K562 (cell line): ENCODE measurements around the gene SLC8A1. TPM values are rescaled to one million over a fixed set of nuclear protein-coding genes. Genes with fewer than 3 reads are reported as not detected.

Source experiments
- ATAC-seq: fragments of 200-7000 bp; cut with Tn5 transposase; 3 replicates; pipeline ENCODE4 v1.9.1; 2020; ENCODE audit warnings: moderate library complexity
- BruUV-seq: library from RNA; stranded (reverse); fragments of 400-500 nt; replicated peaks from 2 replicates; lab custom pipeline; 2021; lab: Mats Ljungman, UMichigan
- CTCF ChIA-PET: fragments of 300-600 bp; formaldehyde crosslinking; extraction: SDS; loops from one replicate; lab custom pipeline; 2021; ENCODE audit warnings: low intra/inter-chr PET ratio; lab: Yijun Ruan, JAX
- POLR2A ChIA-PET: fragments of 300-600, 350-650 bp; sonication (Branson Sonifier 250); formaldehyde crosslinking; extraction: SDS; loops from one replicate; lab custom pipeline; 2021; ENCODE audit warnings: antibody characterized with exemption, inconsistent platforms; lab: Yijun Ruan, JAX
- DNase-seq, 4 experiments: peaks; one replicate each; pipeline versions ENCODE4 v3.0.0 to v3.0.0-alpha.2; 2011 to 2018; ENCODE audit warnings: low spot score in 3 of 4, mixed read lengths in 3 of 4; ENCODE audit errors: extremely low read depth in 1 of 4
- FAIRE-seq: peaks from 2 replicates; lab custom pipeline; 2011; peaks lifted over from hg19 to GRCh38; lab: Jason Lieb, UNC
- H2AFZ ChIP-seq: 2 replicates; pipeline ENCODE4 v1.6.0; 2011; ENCODE audit warnings: low read depth, low read length, control low read depth, inconsistent platforms
- H3K27ac ChIP-seq: fragments of 200-600 bp; 3 replicates; pipeline ENCODE4 v1.8.0; 2011; ENCODE audit warnings: low read depth, mild to moderate bottlenecking, control low read depth, inconsistent platforms, low read length, moderate library complexity, mixed read lengths; ENCODE audit errors: extremely low read depth
- H3K27me3 ChIP-seq, 2 experiments: fragments of 300-600 bp in 1 of 2; 2 replicates in 1 of 2; 3 replicates in 1 of 2; pipeline versions ENCODE4 v1.6.0 to v1.8.0; 2011; ENCODE audit warnings: inconsistent platforms in 2 of 2, low read length in 2 of 2, mild to moderate bottlenecking in 1 of 2, mixed read lengths in 1 of 2, moderate library complexity in 1 of 2; ENCODE audit not compliant: control insufficient read depth in 2 of 2, insufficient read depth in 2 of 2
- H3K36me3 ChIP-seq: fragments of 300-600 bp; 3 replicates; pipeline ENCODE4 v1.8.0; 2011; ENCODE audit warnings: mild to moderate bottlenecking, low read length, inconsistent platforms; ENCODE audit not compliant: control insufficient read depth, insufficient read depth
- H3K4me1 ChIP-seq, 2 experiments: fragments of 200-600 bp in 1 of 2; replicated peaks in 1 of 2; 2 replicates in 1 of 2; 3 replicates in 1 of 2; pipeline versions ENCODE4 v1.5.1 to v1.8.0; 2011; ENCODE audit warnings: inconsistent platforms in 2 of 2, low read length in 2 of 2, mild to moderate bottlenecking in 1 of 2, mixed read lengths in 1 of 2, moderate library complexity in 1 of 2; ENCODE audit not compliant: control insufficient read depth in 2 of 2, insufficient read depth in 2 of 2
- H3K4me2 ChIP-seq: 2 replicates; pipeline ENCODE4 v1.6.1; 2011; ENCODE audit warnings: low read length, control low read depth, inconsistent platforms, mixed read lengths; ENCODE audit not compliant: insufficient read depth
- H3K4me3 ChIP-seq: fragments of 200-600 bp; sonication (generic), shearing (Covaris generic); 2 replicates; pipeline ENCODE4 v1.5.1; 2016; ENCODE audit warnings: control low read depth, inconsistent platforms
- H3K79me2 ChIP-seq: fragments of 200-600 bp; 3 replicates; pipeline ENCODE4 v1.8.0; 2011; ENCODE audit warnings: low read length, inconsistent platforms; ENCODE audit not compliant: control insufficient read depth, insufficient read depth
- H3K9ac ChIP-seq, 2 experiments: 2 replicates each; pipeline versions ENCODE4 v1.6.0 to v1.6.1; 2011; ENCODE audit warnings: low read depth in 2 of 2, low read length in 2 of 2, control low read depth in 1 of 2, inconsistent platforms in 1 of 2, mild to moderate bottlenecking in 1 of 2, mixed read lengths in 1 of 2; ENCODE audit not compliant: insufficient read depth in 1 of 2
- H3K9me1 ChIP-seq: one replicate; pipeline ENCODE4 v1.6.0; 2011; ENCODE audit warnings: inconsistent platforms, mild to moderate bottlenecking, low read length, moderate library complexity; ENCODE audit not compliant: control insufficient read depth, insufficient read depth
- H3K9me3 ChIP-seq: replicated peaks from 2 replicates; pipeline ENCODE4 v1.5.1; 2011; ENCODE audit warnings: low read depth, low read length, inconsistent platforms; ENCODE audit not compliant: control insufficient read depth, insufficient read depth
- H4K20me1 ChIP-seq: replicated peaks from 2 replicates; pipeline ENCODE4 v1.6.1; 2011; ENCODE audit warnings: low read length, inconsistent platforms, mixed read lengths; ENCODE audit not compliant: control insufficient read depth, insufficient read depth
- DDX20 ChIP-seq: fragments of 450-650 bp; IDR thresholded peaks from 2 replicates; pipeline ENCODE4 v1.6.1; 2016; ENCODE audit warnings: missing genetic modification characterization, low read depth, mild to moderate bottlenecking, missing compliant biosample characterization, moderate library complexity
- MEF2A ChIP-seq: IDR thresholded peaks from 2 replicates; pipeline ENCODE4 v1.6.1; 2011; ENCODE audit warnings: low read depth, mild to moderate bottlenecking, low read length, moderate library complexity; ENCODE audit not compliant: control insufficient read depth
- NCOA2 ChIP-seq, 2 experiments: fragments of 450-650 bp; IDR thresholded peaks; 2 replicates each; pipeline ENCODE4 v1.6.1; 2018; ENCODE audit warnings: mild to moderate bottlenecking in 2 of 2, moderate library complexity in 1 of 2; ENCODE audit not compliant: partially characterized antibody in 2 of 2
- SRSF3 ChIP-seq: fragments of 200-400 bp; formaldehyde crosslinking; IDR thresholded peaks from 2 replicates; pipeline ENCODE4 v1.6.1; 2016; ENCODE audit warnings: mild to moderate bottlenecking, low read length, moderate library complexity; ENCODE audit not compliant: insufficient read depth
- WGBS: fragments of 100-300 bp; shearing (Covaris generic); methylation state at CpG from one replicate; pipeline ENCODE4 v1.1.6; 2016; ENCODE audit warnings: low coverage, mixed read lengths; ENCODE audit not compliant: insufficient coverage; ENCODE audit errors: missing lambda C conversion rate; 5-methylcytosine and 5-hydroxymethylcytosine counted together
- in situ Hi-C: fragments of 300-500 bp; cut with MboI; formaldehyde crosslinking; loops from 4 replicates; pipeline ENCODE4 v1.15.0; 2018; ENCODE audit warnings: inconsistent platforms, mixed read lengths
- intact Hi-C: fragments of 100-400 bp; cut with micrococcal nuclease; formaldehyde crosslinking; loops from 2 replicates; pipeline ENCODE4 v1.14.2; 2022
- polyA plus RNA-seq, 8 experiments: library from polyadenylated mRNA; depleted of rRNA in 4 of 8; stranded (reverse) in 5 of 8; unstranded in 3 of 8; fragments of >200 nt; fragmentation: Nextera tagmentation in 2 of 8; fragmentation: Illumina TruSeq in 1 of 8; extraction: Ambion mirVana in 2 of 8; extraction: Trizol in 1 of 8; gene quantifications; 2 replicates each; pipeline versions ENCODE4 v1.2.1 to v1.2.3, GENCODE V29; 2011 to 2014; ENCODE audit warnings: inconsistent platforms in 1 of 8, missing spikeins in 1 of 8
- total RNA-seq, 7 experiments: library from RNA; depleted of rRNA in 6 of 7; stranded (reverse); fragments of >200 nt in 6 of 7; fragmentation: Illumina TruSeq in 2 of 7; extraction: Trizol in 2 of 7; gene quantifications; 2 replicates each; pipeline versions ENCODE4 v1.2.1 to v1.2.3, GENCODE V29; 2011 to 2021; ENCODE audit warnings: low replicate concordance in 1 of 7
- TF ChIP-seq, protein P1 (sequence below): sonication (generic); formaldehyde crosslinking; IDR thresholded peaks from 2 replicates; pipeline ENCODE4 v1.8.0; 2022; ENCODE audit warnings: mild to moderate bottlenecking, missing genetic modification reagents

Gene SLC8A1
- total and polyA plus RNA-seq, 9 of the 15 experiments (the other 6 are each of a cell fraction or from before 2014, with no cell fraction given) = not detected

GRCh38 chr2:40370007-40370395 lies 81.9 kb downstream of the SLC8A1 start:
- Histone ChIP-seq H3K79me2 (no peaks in the 10 kb centered on the region), H2AFZ (no peak overlapping the region), H3K4me2 (no peak overlapping the region), H3K4me1 (no peaks in the 10 kb centered on the region), H3K27ac (no peak overlapping the region), H3K9me3 (no peaks in the 10 kb centered on the region), H3K9me1 (no peaks in the 10 kb centered on the region), H3K9ac (no peak overlapping the region), H3K4me3 (no peak overlapping the region), H4K20me1 (no peaks in the 10 kb centered on the region), H3K27me3 (no peaks in the 10 kb centered on the region), H3K36me3 (no peaks in the 10 kb centered on the region)
- BruUV-seq = no TSS peak
- 0% methylated on average over 2 of the region's 2 CpGs for WGBS
- FAIRE-seq (no peak), ATAC-seq (no peak), DNase-seq (no peak)
- TF ChIP-seq, protein P1, sequence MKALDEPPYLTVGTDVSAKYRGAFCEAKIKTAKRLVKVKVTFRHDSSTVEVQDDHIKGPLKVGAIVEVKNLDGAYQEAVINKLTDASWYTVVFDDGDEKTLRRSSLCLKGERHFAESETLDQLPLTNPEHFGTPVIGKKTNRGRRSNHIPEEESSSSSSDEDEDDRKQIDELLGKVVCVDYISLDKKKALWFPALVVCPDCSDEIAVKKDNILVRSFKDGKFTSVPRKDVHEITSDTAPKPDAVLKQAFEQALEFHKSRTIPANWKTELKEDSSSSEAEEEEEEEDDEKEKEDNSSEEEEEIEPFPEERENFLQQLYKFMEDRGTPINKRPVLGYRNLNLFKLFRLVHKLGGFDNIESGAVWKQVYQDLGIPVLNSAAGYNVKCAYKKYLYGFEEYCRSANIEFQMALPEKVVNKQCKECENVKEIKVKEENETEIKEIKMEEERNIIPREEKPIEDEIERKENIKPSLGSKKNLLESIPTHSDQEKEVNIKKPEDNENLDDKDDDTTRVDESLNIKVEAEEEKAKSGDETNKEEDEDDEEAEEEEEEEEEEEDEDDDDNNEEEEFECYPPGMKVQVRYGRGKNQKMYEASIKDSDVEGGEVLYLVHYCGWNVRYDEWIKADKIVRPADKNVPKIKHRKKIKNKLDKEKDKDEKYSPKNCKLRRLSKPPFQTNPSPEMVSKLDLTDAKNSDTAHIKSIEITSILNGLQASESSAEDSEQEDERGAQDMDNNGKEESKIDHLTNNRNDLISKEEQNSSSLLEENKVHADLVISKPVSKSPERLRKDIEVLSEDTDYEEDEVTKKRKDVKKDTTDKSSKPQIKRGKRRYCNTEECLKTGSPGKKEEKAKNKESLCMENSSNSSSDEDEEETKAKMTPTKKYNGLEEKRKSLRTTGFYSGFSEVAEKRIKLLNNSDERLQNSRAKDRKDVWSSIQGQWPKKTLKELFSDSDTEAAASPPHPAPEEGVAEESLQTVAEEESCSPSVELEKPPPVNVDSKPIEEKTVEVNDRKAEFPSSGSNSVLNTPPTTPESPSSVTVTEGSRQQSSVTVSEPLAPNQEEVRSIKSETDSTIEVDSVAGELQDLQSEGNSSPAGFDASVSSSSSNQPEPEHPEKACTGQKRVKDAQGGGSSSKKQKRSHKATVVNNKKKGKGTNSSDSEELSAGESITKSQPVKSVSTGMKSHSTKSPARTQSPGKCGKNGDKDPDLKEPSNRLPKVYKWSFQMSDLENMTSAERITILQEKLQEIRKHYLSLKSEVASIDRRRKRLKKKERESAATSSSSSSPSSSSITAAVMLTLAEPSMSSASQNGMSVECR = no peak
- TF ChIP-seq DDX20 (tag) (no peak), NCOA2 (IDR thresholded peaks at IDR 0.05; ENCODE audit: partially characterized antibody in 2 of 2) (no peak), MEF2A (no peak), SRSF3 (no peak)
- intact Hi-C loops (no loop called here), in situ Hi-C loops (no loop called here)
- ChIA-PET POLR2A (no interaction called here), CTCF (no interaction called here)
